Measurements from ENCODE around the gene GDF7.

GDF7 gene

DNA sequence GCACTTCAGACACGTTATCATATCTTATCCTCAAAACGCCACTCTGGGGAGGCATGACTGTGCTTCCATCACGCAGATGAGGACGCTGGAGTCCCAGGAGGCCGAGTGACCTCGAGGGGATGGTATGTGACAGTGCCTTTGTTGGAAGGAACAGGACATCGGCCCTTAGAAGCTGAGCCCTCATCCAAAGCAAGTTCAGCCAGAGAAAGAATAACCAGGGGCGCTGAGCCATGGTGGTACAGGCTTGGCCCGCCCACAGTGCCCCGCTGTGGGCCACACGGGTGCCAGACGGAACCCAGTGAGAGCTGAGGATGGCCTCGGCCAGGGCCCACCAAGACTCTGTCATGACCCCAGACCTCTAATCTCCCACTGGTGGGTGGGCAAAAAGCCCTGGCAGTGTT lies 47.3 kb upstream of the GDF7 start:
- Histone ChIP-seq H3K36me3 (ENCODE audit: control insufficient read depth, insufficient read depth, low read length) (no peaks in the 10 kb centered on the region), H3K79me2 (no peaks in the 10 kb centered on the region), H3K27ac (peak overlapping the region; percentile 58), H3K4me3 (ENCODE audit: low read depth, low read length) (no peak overlapping the region), H3K9ac (no peak overlapping the region), H3K4me2 (ENCODE audit: low read length) (no peak overlapping the region), H3K27me3 (ENCODE audit: control insufficient read depth, insufficient read depth, low read length) (no peaks in the 10 kb centered on the region), H3K9me3 (ENCODE audit: control insufficient read depth, low read length) (no peaks in the 10 kb centered on the region), H3K4me1 (peaks cover 9% of the 10 kb centered on the region), H2AFZ (no peak overlapping the region)
- TF ChIP-seq, protein P1, sequence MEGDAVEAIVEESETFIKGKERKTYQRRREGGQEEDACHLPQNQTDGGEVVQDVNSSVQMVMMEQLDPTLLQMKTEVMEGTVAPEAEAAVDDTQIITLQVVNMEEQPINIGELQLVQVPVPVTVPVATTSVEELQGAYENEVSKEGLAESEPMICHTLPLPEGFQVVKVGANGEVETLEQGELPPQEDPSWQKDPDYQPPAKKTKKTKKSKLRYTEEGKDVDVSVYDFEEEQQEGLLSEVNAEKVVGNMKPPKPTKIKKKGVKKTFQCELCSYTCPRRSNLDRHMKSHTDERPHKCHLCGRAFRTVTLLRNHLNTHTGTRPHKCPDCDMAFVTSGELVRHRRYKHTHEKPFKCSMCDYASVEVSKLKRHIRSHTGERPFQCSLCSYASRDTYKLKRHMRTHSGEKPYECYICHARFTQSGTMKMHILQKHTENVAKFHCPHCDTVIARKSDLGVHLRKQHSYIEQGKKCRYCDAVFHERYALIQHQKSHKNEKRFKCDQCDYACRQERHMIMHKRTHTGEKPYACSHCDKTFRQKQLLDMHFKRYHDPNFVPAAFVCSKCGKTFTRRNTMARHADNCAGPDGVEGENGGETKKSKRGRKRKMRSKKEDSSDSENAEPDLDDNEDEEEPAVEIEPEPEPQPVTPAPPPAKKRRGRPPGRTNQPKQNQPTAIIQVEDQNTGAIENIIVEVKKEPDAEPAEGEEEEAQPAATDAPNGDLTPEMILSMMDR (IDR thresholded peaks at IDR 0.05): no peak

DNA sequence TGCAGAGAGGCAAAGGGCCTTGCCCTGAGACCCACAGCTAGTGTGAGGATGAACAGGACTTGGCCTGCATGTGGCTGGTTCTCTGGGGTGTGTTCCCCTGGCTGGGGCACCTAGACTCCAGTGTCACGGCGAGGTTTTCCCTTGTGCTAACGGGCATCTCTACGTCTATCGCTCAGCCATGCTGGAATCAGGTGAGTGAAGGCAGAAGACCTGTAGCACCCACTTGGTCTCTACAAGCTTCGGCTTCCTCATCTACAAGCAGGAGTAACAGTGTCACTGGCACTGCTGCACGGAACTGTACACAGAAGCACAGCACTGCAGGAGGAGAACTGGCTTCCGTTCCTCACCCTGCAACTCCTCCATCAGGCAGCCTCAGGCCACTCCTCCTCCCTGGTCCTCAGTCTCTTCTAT lies 46.7 kb upstream of the GDF7 start:
- H2AFZ ChIP-seq: no peak overlapping the region
- H3K27ac ChIP-seq: no peak overlapping the region
- H3K79me2 ChIP-seq: no peaks in the 10 kb centered on the region
- no peaks in the 10 kb centered on the region for H3K27me3 ChIP-seq (ENCODE audit: control insufficient read depth, insufficient read depth, low read length)
- peaks cover 9% of the 10 kb centered on the region for H3K4me1 ChIP-seq
- TF ChIP-seq, protein P1 (IDR thresholded peaks at IDR 0.05): no peak
- H3K9ac ChIP-seq: no peak overlapping the region
- H3K4me2 ChIP-seq (ENCODE audit: low read length): no peak overlapping the region
- no peaks in the 10 kb centered on the region for H3K36me3 ChIP-seq (ENCODE audit: control insufficient read depth, insufficient read depth, low read length)
- H3K9me3 ChIP-seq (ENCODE audit: control insufficient read depth, low read length): no peaks in the 10 kb centered on the region
- no peak overlapping the region for H3K4me3 ChIP-seq (ENCODE audit: low read depth, low read length)

GRCh38 chr2:20620696-20621365 lies 46.1 kb upstream of the GDF7 start:
- H3K79me2 ChIP-seq: no peaks in the 10 kb centered on the region
- no peaks in the 10 kb centered on the region for H3K9me3 ChIP-seq (ENCODE audit: control insufficient read depth, low read length)
- H3K36me3 ChIP-seq (ENCODE audit: control insufficient read depth, insufficient read depth, low read length): no peaks in the 10 kb centered on the region
- H3K4me2 ChIP-seq (ENCODE audit: low read length): no peak overlapping the region
- no peak overlapping the region for H3K4me3 ChIP-seq (ENCODE audit: low read depth, low read length)
- no peaks in the 10 kb centered on the region for H3K27me3 ChIP-seq (ENCODE audit: control insufficient read depth, insufficient read depth, low read length)
- H3K9ac ChIP-seq: no peak overlapping the region
- H3K4me1 ChIP-seq: peaks cover 9% of the 10 kb centered on the region
- H3K27ac ChIP-seq: no peak overlapping the region
- TF ChIP-seq, protein P1 (IDR thresholded peaks at IDR 0.05): no peak
- no peak overlapping the region for H2AFZ ChIP-seq

GRCh38 chr2:20621366-20622295 lies 45.3 kb upstream of the GDF7 start:
- no peak overlapping the region for H3K9ac ChIP-seq
- peaks cover 9% of the 10 kb centered on the region for H3K4me1 ChIP-seq
- H3K27me3 ChIP-seq (ENCODE audit: control insufficient read depth, insufficient read depth, low read length): no peaks in the 10 kb centered on the region
- H3K27ac ChIP-seq: no peak overlapping the region
- H3K9me3 ChIP-seq (ENCODE audit: control insufficient read depth, low read length): no peaks in the 10 kb centered on the region
- H3K4me2 ChIP-seq (ENCODE audit: low read length): no peak overlapping the region
- no peak overlapping the region for H2AFZ ChIP-seq
- H3K79me2 ChIP-seq: no peaks in the 10 kb centered on the region
- H3K4me3 ChIP-seq (ENCODE audit: low read depth, low read length): no peak overlapping the region
- TF ChIP-seq, protein P1 (IDR thresholded peaks at IDR 0.05): no peak
- H3K36me3 ChIP-seq (ENCODE audit: control insufficient read depth, insufficient read depth, low read length): no peaks in the 10 kb centered on the region

Data from parathyroid adenoma (tissue), 2 donors.